GM19324 (cell line): ENCODE measurements around the gene SPTBN2.

Experiments
- ATAC-seq: cut with Tn5 transposase; IDR thresholded peaks from one replicate; pipeline ENCODE4 v1.9.1; 2021; ENCODE audit warnings: mild to moderate bottlenecking, moderate library complexity; ENCODE audit not compliant: unreplicated experiment, low FRiP score

SPTBN2 gene

GRCh38 chr11:66728693-66729385 is at the start of gene SPTBN2:
Gene SPTBN2, minus strand, starts transcription at chr11:66729216. Its CDS starts 7,976 bp downstream, at chr11:66721240.
- no peak for ATAC-seq

- ATAC-seq, result no peak
These were observed 39.8 kb upstream of the SPTBN2 start for GRCh38 chr11:66768818-66769217.

GRCh38 chr11:66768088-66768521 is 39.1 kb upstream of the SPTBN2 start:
- ATAC-seq, result no peak

GRCh38 chr11:66767666-66768065 is 38.6 kb upstream of the SPTBN2 start:
- no peak for ATAC-seq

GRCh38 chr11:66766681-66767080 is 37.7 kb upstream of the SPTBN2 start:
- ATAC-seq, result no peak

- no peak for ATAC-seq
These were observed 33.1 kb upstream of the SPTBN2 start for GRCh38 chr11:66762088-66762487.

- ATAC-seq, result no peak
These were observed 23.1 kb upstream of the SPTBN2 start for GRCh38 chr11:66752148-66752547.

- no peak for ATAC-seq
These were observed 20.1 kb upstream of the SPTBN2 start for GRCh38 chr11:66749091-66749490.

- no peak for ATAC-seq
These were observed 18.5 kb upstream of the SPTBN2 start for GRCh38 chr11:66747480-66747879.

- peak; percentile 50 for ATAC-seq
These were observed 16.6 kb upstream of the SPTBN2 start for GRCh38 chr11:66745356-66746235.

GRCh38 chr11:66744485-66745355 is 15.7 kb upstream of the SPTBN2 start:
- peak; percentile 87 for ATAC-seq

GRCh38 chr11:66743271-66743968 is 14.4 kb upstream of the SPTBN2 start:
- ATAC-seq, result no peak

- ATAC-seq, result no peak
These were observed 12.1 kb upstream of the SPTBN2 start for GRCh38 chr11:66741153-66741552.

GRCh38 chr11:66739983-66740382 is 11.0 kb upstream of the SPTBN2 start:
- no peak for ATAC-seq

GRCh38 chr11:66734215-66734614 is 5.2 kb upstream of the SPTBN2 start:
- ATAC-seq, result no peak

GRCh38 chr11:66729447-66729846 is 431 bp upstream of the SPTBN2 start:
- no peak for ATAC-seq

- ATAC-seq, result no peak
These were observed 851 bp downstream of the SPTBN2 start for GRCh38 chr11:66728038-66728692.

GRCh38 chr11:66727282-66728037 is 1.6 kb downstream of the SPTBN2 start:
- ATAC-seq, result no peak

- ATAC-seq, result no peak
These were observed 3.4 kb downstream of the SPTBN2 start for GRCh38 chr11:66725647-66726046.
